Subcutaneous abdominal adipose tissue (tissue), 5 donors: ENCODE data around the gene GLUD1.
"Not testable (repeated sequence)": the region's sequence is repeated elsewhere in the genome, so short reads cannot be mapped to it uniquely, and the experiment has no call there.

ENCODE experiments used
- H3K27ac ChIP-seq: one replicate; pipeline ENCODE4 v1.7.0; 2013; ENCODE audit warnings: low read depth, mild to moderate bottlenecking, inconsistent platforms, low read length, moderate library complexity
- H3K27me3 ChIP-seq, 5 donors: one replicate each; pipeline ENCODE4 v1.7.0; 2013; ENCODE audit warnings: low read length in 5 of 5, inconsistent platforms in 1 of 5; ENCODE audit not compliant: control insufficient read depth in 5 of 5, insufficient read depth in 4 of 5
- H3K36me3 ChIP-seq, 5 donors: one replicate each; pipeline ENCODE4 v1.7.0; 2013; ENCODE audit warnings: low read length in 5 of 5; ENCODE audit not compliant: control insufficient read depth in 5 of 5, insufficient read depth in 5 of 5
- H3K4me1 ChIP-seq, 5 donors: one replicate each; pipeline ENCODE4 v1.7.0; 2013; ENCODE audit warnings: low read length in 5 of 5, mild to moderate bottlenecking in 3 of 5, moderate library complexity in 1 of 5; ENCODE audit not compliant: control insufficient read depth in 5 of 5, insufficient read depth in 5 of 5
- H3K4me3 ChIP-seq, 5 donors: one replicate each; pipeline ENCODE4 v1.7.0; 2013; ENCODE audit warnings: low read length in 5 of 5, low read depth in 1 of 5
- H3K9ac ChIP-seq, 5 donors: one replicate each; pipeline ENCODE4 v1.7.0; 2013; ENCODE audit warnings: low read length in 5 of 5, mild to moderate bottlenecking in 4 of 5, moderate library complexity in 3 of 5
- H3K9me3 ChIP-seq, 5 donors: one replicate each; pipeline ENCODE4 v1.7.0; 2013; ENCODE audit warnings: low read length in 5 of 5; ENCODE audit not compliant: control insufficient read depth in 5 of 5
- donor health status: healthy.
- donor health status: healthy.
- donor health status: healthy.
- donor health status: healthy.
- donor health status: healthy.

The GLUD1 gene

GRCh38 chr10:87053577-87054181 is 41.0 kb downstream of the GLUD1 start:
- peaks cover 21 to 82% (median 60%) of the 10 kb centered on the region in 5 donors for H3K36me3 ChIP-seq

GRCh38 chr10:87053111-87053510 is 41.5 kb downstream of the GLUD1 start:
- H3K27me3 ChIP-seq: no peaks in the 10 kb centered on the region
- no peak overlapping the region for H3K9ac ChIP-seq
- peaks cover 0 to 10% (median 6%) of the 10 kb centered on the region in 5 donors for H3K4me1 ChIP-seq
- no peaks in the 10 kb centered on the region for H3K9me3 ChIP-seq
- H3K4me3 ChIP-seq: no peak overlapping the region
- peaks cover 19 to 81% (median 59%) of the 10 kb centered on the region in 5 donors for H3K36me3 ChIP-seq
- H3K27ac ChIP-seq: no peak overlapping the region

More at GRCh38 chr10:87053577-87054181, 41.0 kb downstream of the GLUD1 start:
- H3K9ac ChIP-seq: no peak overlapping the region
- H3K4me3 ChIP-seq: no peak overlapping the region
- H3K9me3 ChIP-seq: no peaks in the 10 kb centered on the region
- H3K4me1 ChIP-seq: peaks cover 0 to 10% (median 6%) of the 10 kb centered on the region in 5 donors
- no peaks in the 10 kb centered on the region for H3K27me3 ChIP-seq
- H3K27ac ChIP-seq: no peak overlapping the region

GRCh38 chr10:87045434-87045938 is 49.2 kb downstream of the GLUD1 start:
- peaks cover 6 to 33% (median 22%) of the 10 kb centered on the region in 5 donors for H3K36me3 ChIP-seq
- no peak overlapping the region for H3K9ac ChIP-seq
- no peaks in the 10 kb centered on the region for H3K27me3 ChIP-seq
- no peaks in the 10 kb centered on the region for H3K9me3 ChIP-seq
- no peak overlapping the region for H3K4me3 ChIP-seq
- H3K27ac ChIP-seq: no peak overlapping the region
- peaks cover 0 to 7% (median 4%) of the 10 kb centered on the region in 5 donors for H3K4me1 ChIP-seq

GRCh38 chr10:87043579-87043978 is 51.1 kb downstream of the GLUD1 start:
- H3K4me3 ChIP-seq, H3K9ac ChIP-seq, H3K9me3 ChIP-seq, H3K27me3 ChIP-seq, H3K27ac ChIP-seq: not testable (repeated sequence)
- peaks cover 3 to 15% (median 12%) of the 10 kb centered on the region in 5 donors for H3K36me3 ChIP-seq
- H3K4me1 ChIP-seq: peaks cover 0 to 13% (median 9%) of the 10 kb centered on the region in 5 donors

GRCh38 chr10:87038786-87039185 is 55.9 kb downstream of the GLUD1 start:
- Histone ChIP-seq H3K27me3 (no peaks in the 10 kb centered on the region), H3K4me1 (peaks cover 0 to 16% (median 12%) of the 10 kb centered on the region in 5 donors), H3K27ac (no peak overlapping the region), H3K4me3 (no peak overlapping the region), H3K9me3 (peaks cover 0 to 3% (median 0%) of the 10 kb centered on the region in 5 donors), H3K9ac (no peak overlapping the region), H3K36me3 (no peaks in the 10 kb centered on the region)

GRCh38 chr10:87038286-87038717 is 56.3 kb downstream of the GLUD1 start:
- Histone ChIP-seq H3K4me3 (no peak overlapping the region), H3K27ac (no peak overlapping the region), H3K9ac (no peak overlapping the region)

GRCh38 chr10:87036623-87037022 is 58.0 kb downstream of the GLUD1 start:
- no peak overlapping the region for H3K9ac ChIP-seq
- peaks cover 0 to 11% (median 8%) of the 10 kb centered on the region in 5 donors for H3K4me1 ChIP-seq
- no peaks in the 10 kb centered on the region for H3K27me3 ChIP-seq
- H3K36me3 ChIP-seq: no peaks in the 10 kb centered on the region
- H3K4me3 ChIP-seq: no peak overlapping the region
- H3K27ac ChIP-seq: no peak overlapping the region
- H3K9me3 ChIP-seq: peaks cover 0 to 3% (median 0%) of the 10 kb centered on the region in 5 donors

More at GRCh38 chr10:87038286-87038717, 56.3 kb downstream of the GLUD1 start:
- no peaks in the 10 kb centered on the region for H3K36me3 ChIP-seq
- peaks cover 0 to 16% (median 12%) of the 10 kb centered on the region in 5 donors for H3K4me1 ChIP-seq
- H3K27me3 ChIP-seq: no peaks in the 10 kb centered on the region
- peaks cover 0 to 3% (median 0%) of the 10 kb centered on the region in 5 donors for H3K9me3 ChIP-seq

- no peaks in the 10 kb centered on the region for H3K4me1 ChIP-seq
- no peak overlapping the region for H3K9ac ChIP-seq
- no peaks in the 10 kb centered on the region for H3K27me3 ChIP-seq
- peaks cover 0 to 6% (median 0%) of the 10 kb centered on the region in 5 donors for H3K9me3 ChIP-seq
- no peak overlapping the region for H3K27ac ChIP-seq
- H3K36me3 ChIP-seq: no peaks in the 10 kb centered on the region
- H3K4me3 ChIP-seq: no peak overlapping the region
Measured at GRCh38 chr10:87030912-87031635, 63.6 kb downstream of the GLUD1 start.

- not testable (repeated sequence) for H3K4me1 ChIP-seq, H3K9ac ChIP-seq, H3K4me3 ChIP-seq, H3K36me3 ChIP-seq, H3K27ac ChIP-seq, H3K27me3 ChIP-seq, H3K9me3 ChIP-seq
Measured at GRCh38 chr10:87030419-87030818, 64.2 kb downstream of the GLUD1 start.
